ENCODE measurements around the gene MAP4K2.
"Not testable (repeated sequence)": the region's sequence is repeated elsewhere in the genome, so short reads cannot be mapped to it uniquely, and the experiment has no call there.

The MAP4K2 gene

DNA sequence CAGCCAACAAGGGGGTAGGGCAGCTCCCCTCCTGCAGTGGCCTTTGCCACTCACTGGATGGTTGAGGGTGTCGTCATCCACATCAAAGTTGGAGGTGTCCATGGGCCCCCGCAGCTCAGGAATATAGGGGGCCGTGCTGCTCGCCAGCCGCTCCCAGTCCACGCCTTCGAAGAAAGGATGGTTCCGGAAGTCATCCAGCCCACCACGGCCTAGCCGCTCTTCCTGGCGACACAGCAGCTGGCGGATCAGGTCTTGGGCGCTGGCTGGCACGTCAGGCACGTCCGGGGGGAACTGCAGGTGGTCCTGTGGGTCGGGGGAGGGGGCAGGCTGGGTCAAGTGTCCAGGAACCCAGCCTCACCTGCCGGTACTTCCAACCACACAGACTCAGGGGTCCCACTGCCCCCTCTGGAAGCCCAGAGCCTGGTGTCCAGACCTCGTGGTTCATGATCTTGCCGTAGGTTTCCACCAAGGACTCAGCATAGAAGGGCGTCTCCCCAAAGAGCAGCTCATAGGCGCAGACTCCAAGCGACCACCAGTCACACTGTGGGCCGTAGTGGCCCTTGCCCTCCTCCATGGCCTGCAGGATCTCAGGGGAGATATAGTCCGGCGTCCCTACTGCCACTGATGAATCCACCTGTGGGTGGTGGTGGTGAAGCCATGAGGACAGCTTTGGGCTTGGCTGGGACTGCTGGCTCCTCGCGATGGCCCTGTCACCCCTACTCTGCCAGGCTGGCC, 35.8 kb upstream of the MAP4K2 start:
- DNase-seq, result no peak

GRCh38 chr11:64837887-64838351, 34.9 kb upstream of the MAP4K2 start:
- no peak for DNase-seq

GRCh38 chr11:64836448-64837072, 33.5 kb upstream of the MAP4K2 start:
- DNase-seq, result no peak

GRCh38 chr11:64835616-64836447, 32.8 kb upstream of the MAP4K2 start:
- no peak for DNase-seq

DNA sequence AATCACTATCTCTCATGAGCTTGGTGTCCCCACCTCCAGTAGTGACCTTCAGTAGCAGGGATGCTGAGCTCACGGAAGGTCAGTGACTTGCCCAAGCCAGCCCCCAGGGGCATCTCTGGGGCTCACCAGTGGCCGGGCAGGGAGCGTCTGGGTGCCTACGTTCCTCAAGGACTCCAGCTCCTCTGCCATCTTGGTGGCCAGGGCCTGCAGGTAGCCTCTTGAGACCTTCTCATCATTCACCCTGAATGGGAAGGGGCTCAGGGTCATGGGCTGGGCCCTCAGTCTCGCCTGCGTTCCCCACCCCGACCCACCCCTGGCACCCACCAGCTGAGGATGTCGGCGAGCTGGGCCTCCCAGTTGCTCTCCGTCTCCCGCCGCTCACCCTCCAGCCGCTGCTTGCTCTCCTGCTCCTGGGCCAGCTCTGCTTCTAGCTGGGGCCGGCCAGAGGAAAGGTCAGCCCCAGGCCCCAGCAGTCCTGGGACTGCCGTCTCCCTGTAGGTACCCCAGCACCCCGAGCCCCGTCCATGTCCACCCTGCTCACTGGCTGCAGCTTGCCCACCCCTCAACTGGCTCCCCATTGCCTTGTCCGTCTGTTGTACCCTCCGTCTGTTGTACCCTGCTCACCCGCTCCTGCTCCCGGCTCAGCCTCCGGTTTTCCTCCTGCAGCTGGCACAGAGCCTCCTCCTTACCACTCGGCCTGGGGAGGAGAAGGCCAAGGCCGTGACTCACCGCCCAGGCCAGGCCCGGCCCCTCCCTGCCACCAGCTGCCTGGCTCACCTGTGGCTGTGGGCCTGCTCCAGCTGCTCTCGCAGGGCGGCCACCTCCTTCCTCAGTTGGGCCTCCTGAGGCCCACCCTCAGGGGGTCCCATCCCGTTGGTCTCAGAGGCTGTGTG, 32.0 kb upstream of the MAP4K2 start:
- no peak for DNase-seq

DNA sequence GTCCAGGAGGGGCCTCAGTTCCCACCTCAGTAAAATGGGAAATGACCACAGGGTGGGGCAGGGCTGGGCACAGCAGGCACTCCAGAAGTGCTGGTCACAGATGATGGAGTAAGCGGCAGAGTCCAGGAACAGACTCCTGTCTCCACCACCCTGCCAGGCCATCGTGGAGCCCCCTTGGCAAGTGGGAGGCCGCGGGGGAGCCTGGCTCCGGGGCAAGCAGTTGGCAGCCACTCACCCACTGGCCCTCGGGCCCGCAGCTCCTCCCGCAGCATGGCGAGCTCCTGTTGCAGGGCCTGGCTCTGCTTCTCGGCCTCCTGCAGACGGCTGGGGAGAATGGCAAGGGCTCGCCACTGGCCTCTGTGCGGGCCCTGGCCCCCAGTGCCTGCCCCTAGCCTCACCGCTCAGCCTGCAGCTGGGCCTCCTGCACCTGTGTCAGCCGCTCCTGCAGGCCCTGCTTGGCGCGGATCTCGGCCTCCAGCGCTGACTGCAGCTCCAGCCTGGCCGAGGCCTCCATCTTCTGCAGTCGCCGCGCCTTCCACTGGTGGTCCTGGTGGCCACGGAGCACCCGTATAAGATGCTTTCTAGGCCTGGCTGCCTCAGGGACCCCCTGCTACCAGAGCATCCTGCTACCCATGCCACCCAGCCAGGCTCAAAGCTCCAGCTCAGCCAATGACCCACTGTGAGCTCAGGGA, 31.2 kb upstream of the MAP4K2 start:
- DNase-seq, result no peak

DNA sequence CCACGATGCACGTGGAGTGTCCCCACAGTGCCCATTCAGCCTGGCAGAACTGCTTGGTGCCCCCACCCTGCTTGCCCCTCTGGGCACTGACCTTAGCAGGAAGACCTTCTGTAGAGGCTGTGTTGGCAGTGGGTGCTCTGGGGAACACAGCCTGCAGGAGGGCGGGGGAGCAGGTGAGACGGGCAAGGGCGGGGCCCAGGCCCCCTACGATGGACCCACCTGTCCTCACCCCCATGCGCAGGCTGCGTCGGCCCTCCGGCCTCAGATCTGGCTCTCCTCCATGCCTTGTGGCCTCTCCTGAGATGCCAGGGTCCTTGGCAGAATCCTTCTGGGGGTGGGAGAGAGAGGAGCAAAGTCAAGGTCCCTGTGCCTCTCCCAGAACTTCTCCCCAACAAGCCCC, 30.5 kb upstream of the MAP4K2 start:
- no peak for DNase-seq

DNA sequence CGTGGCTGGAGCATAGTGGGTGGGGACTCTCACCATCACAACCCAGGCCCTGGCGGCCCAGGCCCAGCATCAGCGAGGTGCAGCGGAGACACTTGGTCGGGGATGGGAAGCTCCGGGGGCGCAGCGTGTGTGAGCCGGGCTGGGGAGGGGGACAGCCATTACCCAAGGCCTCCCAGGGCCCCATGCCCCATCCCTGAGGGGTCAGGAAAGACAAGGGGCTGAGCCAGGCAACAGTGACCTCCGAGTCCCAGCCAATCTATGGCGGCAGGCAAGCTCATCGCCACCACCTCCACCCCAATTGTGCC, 30.1 kb upstream of the MAP4K2 start:
- no peak for DNase-seq

- DNase-seq, result no peak
Observed at GRCh38 chr11:64832467-64833197, 29.6 kb upstream of the MAP4K2 start.

DNA sequence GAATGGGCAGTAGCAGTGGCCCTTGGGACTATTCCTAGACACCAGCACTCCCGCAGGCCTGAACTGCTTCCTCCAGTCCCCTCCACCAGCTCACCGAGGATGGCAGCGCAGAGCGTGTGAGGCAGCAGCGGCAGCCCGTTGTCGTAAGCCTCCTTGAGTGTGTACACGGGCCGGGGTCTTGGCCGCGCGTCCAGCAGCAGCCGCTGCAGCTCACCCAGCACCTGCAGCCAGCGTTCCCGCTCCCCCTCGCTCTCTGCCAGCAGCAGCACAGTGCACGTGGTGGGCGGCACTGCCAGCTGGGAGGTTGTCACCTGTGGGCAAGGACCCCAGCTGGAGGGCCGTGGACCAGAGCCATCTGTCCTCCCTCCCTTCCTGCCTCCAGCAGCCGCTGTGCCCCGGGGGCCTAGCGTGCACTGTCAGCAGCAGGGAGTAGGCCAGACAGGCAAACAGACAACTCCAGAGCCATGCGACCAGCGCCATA, 28.4 kb upstream of the MAP4K2 start:
- no peak for DNase-seq

DNA sequence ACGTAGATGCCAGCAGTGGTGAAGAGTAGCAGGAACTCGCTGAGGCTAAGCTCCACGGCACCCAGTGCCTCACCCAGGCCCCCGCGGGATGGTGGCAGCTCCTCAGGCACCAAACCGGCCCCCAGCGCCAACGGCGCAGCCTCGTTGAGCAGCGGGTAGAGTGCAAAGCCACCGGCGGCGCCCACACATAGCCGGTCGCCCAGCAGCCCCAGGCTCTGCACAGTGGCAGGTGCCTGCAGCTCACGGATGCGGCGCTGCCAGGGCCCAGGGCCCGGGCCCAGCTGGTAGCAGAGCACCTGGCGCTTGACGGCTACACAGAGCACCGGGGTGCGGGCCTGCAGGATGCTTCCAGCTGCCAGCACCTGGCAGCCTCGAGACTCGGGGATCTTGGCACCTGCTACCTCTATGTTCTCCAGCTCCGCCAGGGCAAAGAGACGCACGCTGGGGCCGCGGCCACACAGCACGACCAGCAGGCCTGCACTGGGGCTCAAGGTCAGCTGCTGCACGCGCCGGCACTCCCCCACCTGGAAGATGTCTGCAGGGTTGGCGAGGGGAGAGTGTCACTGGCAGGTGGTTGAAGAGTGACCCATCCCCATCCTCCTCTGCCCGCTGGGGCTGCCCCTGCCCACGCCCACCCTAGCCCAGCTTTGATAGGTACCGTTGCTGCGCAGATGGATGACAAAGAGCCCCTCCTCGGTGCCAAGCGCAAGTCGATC, 26.7 kb upstream of the MAP4K2 start:
- DNase-seq, result no peak

- DNase-seq, result no peak
Observed at GRCh38 chr11:64827451-64827839, 24.4 kb upstream of the MAP4K2 start.

GRCh38 chr11:64826578-64827450, 23.8 kb upstream of the MAP4K2 start:
- DNase-seq, result no peak

- no peak for DNase-seq
Observed at GRCh38 chr11:64826062-64826461, 23.0 kb upstream of the MAP4K2 start.

- DNase-seq, result no peak
Observed at GRCh38 chr11:64823568-64824119, 20.6 kb upstream of the MAP4K2 start.

DNA sequence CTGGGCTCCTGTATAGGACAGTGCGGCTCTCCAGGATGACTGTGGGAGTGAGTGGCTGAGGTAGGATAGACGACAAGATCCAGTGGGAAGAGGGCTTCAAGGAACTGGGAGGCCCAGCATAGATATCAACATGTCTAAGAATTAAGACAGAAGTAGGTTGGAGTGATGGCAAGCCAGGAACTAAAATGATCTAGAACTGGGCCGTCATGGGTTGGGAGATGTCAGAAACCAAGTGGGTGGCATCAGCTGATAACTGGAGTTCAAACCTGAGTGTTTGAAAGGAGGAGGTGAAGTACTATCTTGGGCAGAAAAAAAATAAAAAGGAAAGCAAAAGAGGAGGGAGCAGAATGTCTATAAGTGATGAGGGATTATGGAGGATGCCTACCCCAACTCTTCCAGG, 14.5 kb upstream of the MAP4K2 start:
- DNase-seq, result no peak

DNA sequence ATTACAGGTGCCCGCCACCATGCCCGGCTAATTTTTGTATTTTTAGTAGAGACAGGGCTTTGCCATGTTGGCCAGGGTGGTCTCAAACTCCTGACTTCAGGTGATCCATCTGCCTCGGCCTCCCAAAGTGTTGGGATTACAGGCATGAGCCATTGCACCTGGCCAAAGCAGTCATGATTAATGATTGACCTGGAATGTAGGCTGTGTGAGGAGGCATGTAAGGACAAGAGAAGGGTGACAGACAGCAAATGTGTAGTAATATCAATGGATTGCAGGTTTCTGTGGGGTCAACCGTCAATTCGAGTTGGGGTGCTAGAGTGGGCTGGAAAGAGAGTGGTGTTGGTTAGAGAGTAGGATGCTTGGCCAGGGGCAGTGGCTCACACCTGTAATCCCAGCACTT, 12.4 kb upstream of the MAP4K2 start:
- not testable (repeated sequence) for DNase-seq

DNA sequence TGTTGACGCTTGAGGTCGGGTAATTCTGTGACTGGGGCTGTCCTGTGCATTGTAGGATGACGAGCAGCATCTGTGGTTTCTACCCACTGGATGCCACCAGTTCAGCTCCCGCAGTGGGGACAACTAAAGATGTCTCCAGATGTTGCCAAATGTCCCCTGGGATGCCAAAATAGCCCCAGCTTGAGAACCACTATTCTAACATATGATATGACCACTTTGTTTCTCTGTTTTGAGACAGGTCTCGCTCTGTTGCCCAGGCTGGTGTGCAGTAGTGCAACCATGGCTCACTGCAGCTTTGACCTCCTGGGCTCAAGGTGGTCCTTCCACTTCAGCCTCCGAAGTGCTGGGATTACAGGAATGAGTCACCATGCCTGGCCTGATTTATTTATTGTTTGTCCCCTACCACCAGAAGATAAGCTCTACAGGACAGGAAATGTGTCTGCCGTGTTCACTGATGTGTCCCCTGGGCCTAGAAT, 11.7 kb upstream of the MAP4K2 start:
- DNase-seq, result no peak

DNA sequence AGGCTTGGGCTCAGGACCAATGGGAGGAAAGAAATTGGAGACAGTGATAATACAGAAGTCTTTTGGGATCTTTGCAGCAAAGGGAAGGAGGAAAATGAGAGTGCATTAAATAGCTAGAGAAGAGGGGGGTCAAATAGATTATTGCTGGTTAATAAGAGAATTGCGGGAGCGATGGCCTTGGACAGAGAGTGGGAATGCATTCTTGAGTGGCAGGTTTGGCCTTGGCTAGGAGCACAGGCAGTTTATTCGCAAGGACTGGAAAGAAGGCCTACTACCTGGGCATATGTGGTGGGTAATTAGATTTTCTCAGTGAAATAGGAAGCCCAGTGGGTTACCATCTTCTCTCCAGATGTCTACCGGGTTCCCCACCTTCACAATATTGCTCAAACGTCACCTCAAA, 10.8 kb upstream of the MAP4K2 start:
- DNase-seq, result no peak
